GM19452 (cell line): ENCODE measurements around the gene UTP11.
"Not testable (repeated sequence)": the region's sequence is repeated elsewhere in the genome, so short reads cannot be mapped to it uniquely, and the experiment has no call there.

Experiments
- ATAC-seq: cut with Tn5 transposase; IDR thresholded peaks from one replicate; pipeline ENCODE4 v1.9.1; 2021; ENCODE audit not compliant: unreplicated experiment

Gene UTP11

GRCh38 chr1:38012363-38013226 is at the start of gene UTP11:
Gene UTP11, plus strand, starts transcription at chr1:38012734. Its CDS starts 69 bp downstream, at chr1:38012803.
- peak; percentile 95 for ATAC-seq

GRCh38 chr1:37964106-37964505 is 48.4 kb upstream of the UTP11 start:
- not testable (repeated sequence) for ATAC-seq

GRCh38 chr1:37965301-37965700 is 47.2 kb upstream of the UTP11 start:
- ATAC-seq: no peak

- not testable (repeated sequence) for ATAC-seq
Measured at GRCh38 chr1:37973684-37974083, 38.9 kb upstream of the UTP11 start.

- no peak for ATAC-seq
Measured at GRCh38 chr1:37974567-37974966, 38.0 kb upstream of the UTP11 start.

GRCh38 chr1:37975083-37975482 is 37.5 kb upstream of the UTP11 start:
- ATAC-seq: not testable (repeated sequence)

GRCh38 chr1:37978541-37978940 is 34.0 kb upstream of the UTP11 start:
- ATAC-seq: no peak

- no peak for ATAC-seq
Measured at GRCh38 chr1:37983546-37983945, 29.0 kb upstream of the UTP11 start.

GRCh38 chr1:37987679-37988078 is 24.9 kb upstream of the UTP11 start:
- no peak for ATAC-seq

GRCh38 chr1:37989361-37989930 is 23.1 kb upstream of the UTP11 start:
- ATAC-seq: peak; percentile 22

- no peak for ATAC-seq
Measured at GRCh38 chr1:37994886-37995566, 17.5 kb upstream of the UTP11 start.

- no peak for ATAC-seq
Measured at GRCh38 chr1:37995751-37996345, 16.7 kb upstream of the UTP11 start.

- ATAC-seq: no peak
Measured at GRCh38 chr1:37997256-37998088, 15.1 kb upstream of the UTP11 start.

- ATAC-seq: no peak
Measured at GRCh38 chr1:37998089-37998808, 14.3 kb upstream of the UTP11 start.

GRCh38 chr1:37998913-37999429 is 13.6 kb upstream of the UTP11 start:
- ATAC-seq: no peak

GRCh38 chr1:37999430-38000232 is 12.9 kb upstream of the UTP11 start:
- ATAC-seq: no peak

GRCh38 chr1:38000233-38000528 is 12.4 kb upstream of the UTP11 start:
- no peak for ATAC-seq

GRCh38 chr1:38000529-38001455 is 11.7 kb upstream of the UTP11 start:
- no peak for ATAC-seq
